Common myeloid progenitor, CD34-positive (primary cell): ENCODE data around the gene HELT.
A peak's percentile ranks its signal among the peaks of the same experiment; 100 is the strongest.

ENCODE experiments used
- CTCF ChIA-PET: fragments of 350-600 bp; sonication (Branson Sonifier 250); formaldehyde crosslinking; loops from one replicate; lab custom pipeline; 2021; ENCODE audit warnings: antibody characterized with exemption; lab: Charles Lee
- POLR2A ChIA-PET: fragments of 350-600 bp; sonication (Branson Sonifier 250); formaldehyde crosslinking; loops from one replicate; lab custom pipeline; 2021; ENCODE audit warnings: antibody characterized with exemption; lab: Charles Lee
- DNase-seq, 3 donors: peaks; one replicate each; pipeline versions ENCODE4 v3.0.0 to v3.0.0-alpha.2; 2013
- H3K27ac ChIP-seq, 2 experiments: 1 replicate in 1 of 2; 2 replicates in 1 of 2; pipeline ENCODE4 v1.7.0; 2013; ENCODE audit warnings: inconsistent platforms in 2 of 2, low read length in 2 of 2, mild to moderate bottlenecking in 2 of 2, low read depth in 1 of 2, moderate library complexity in 1 of 2; ENCODE audit not compliant: severe bottlenecking in 2 of 2, insufficient read depth in 1 of 2, poor library complexity in 1 of 2
- H3K27me3 ChIP-seq, 5 experiments: replicated peaks in 2 of 5; 1 replicate in 3 of 5; 2 replicates in 2 of 5; pipeline versions ENCODE4 v1.6.1 to v1.7.0; 2013; ENCODE audit warnings: low read length in 4 of 5, mild to moderate bottlenecking in 2 of 5, moderate library complexity in 2 of 5, inconsistent platforms in 1 of 5; ENCODE audit not compliant: insufficient read depth in 5 of 5, control insufficient read depth in 4 of 5
- H3K36me3 ChIP-seq, 4 experiments: 1 replicate in 2 of 4; 2 replicates in 2 of 4; pipeline versions ENCODE4 v1.6.1 to v1.7.0; 2013; ENCODE audit warnings: low read length in 3 of 4, control low read depth in 1 of 4, mild to moderate bottlenecking in 1 of 4; ENCODE audit not compliant: control insufficient read depth in 4 of 4, insufficient read depth in 4 of 4
- H3K4me1 ChIP-seq, 4 experiments: 1 replicate in 3 of 4; 2 replicates in 1 of 4; pipeline versions ENCODE4 v1.6.1 to v1.7.1; 2013; ENCODE audit warnings: low read length in 3 of 4, mild to moderate bottlenecking in 3 of 4, control low read depth in 1 of 4, inconsistent platforms in 1 of 4, moderate library complexity in 1 of 4; ENCODE audit not compliant: control insufficient read depth in 4 of 4, insufficient read depth in 4 of 4; ENCODE audit errors: control extremely low read depth in 1 of 4
- H3K4me3 ChIP-seq, 7 experiments: 1 replicate in 4 of 7; 2 replicates in 3 of 7; pipeline versions ENCODE4 v1.5.1 to v1.7.0; 2013; ENCODE audit warnings: mild to moderate bottlenecking in 7 of 7, low read length in 6 of 7, moderate library complexity in 6 of 7, inconsistent platforms in 2 of 7, low read depth in 2 of 7, control low read depth in 1 of 7; ENCODE audit not compliant: insufficient read depth in 4 of 7, control insufficient read depth in 1 of 7; ENCODE audit errors: extremely low read depth in 1 of 7
- H3K9me3 ChIP-seq, 5 experiments: 1 replicate in 4 of 5; 2 replicates in 1 of 5; pipeline versions ENCODE4 v1.6.1 to v1.7.1; 2013; ENCODE audit warnings: low read length in 4 of 5, mild to moderate bottlenecking in 2 of 5, inconsistent platforms in 1 of 5, low read depth in 1 of 5, moderate library complexity in 1 of 5; ENCODE audit not compliant: control insufficient read depth in 4 of 5, insufficient read depth in 2 of 5; ENCODE audit errors: control extremely low read depth in 1 of 5
- WGBS: methylation state at CpG from one replicate; pipeline ENCODE4 v1.1.5; 2013; ENCODE audit not compliant: insufficient coverage; 5-methylcytosine and 5-hydroxymethylcytosine counted together

The HELT gene

DNA sequence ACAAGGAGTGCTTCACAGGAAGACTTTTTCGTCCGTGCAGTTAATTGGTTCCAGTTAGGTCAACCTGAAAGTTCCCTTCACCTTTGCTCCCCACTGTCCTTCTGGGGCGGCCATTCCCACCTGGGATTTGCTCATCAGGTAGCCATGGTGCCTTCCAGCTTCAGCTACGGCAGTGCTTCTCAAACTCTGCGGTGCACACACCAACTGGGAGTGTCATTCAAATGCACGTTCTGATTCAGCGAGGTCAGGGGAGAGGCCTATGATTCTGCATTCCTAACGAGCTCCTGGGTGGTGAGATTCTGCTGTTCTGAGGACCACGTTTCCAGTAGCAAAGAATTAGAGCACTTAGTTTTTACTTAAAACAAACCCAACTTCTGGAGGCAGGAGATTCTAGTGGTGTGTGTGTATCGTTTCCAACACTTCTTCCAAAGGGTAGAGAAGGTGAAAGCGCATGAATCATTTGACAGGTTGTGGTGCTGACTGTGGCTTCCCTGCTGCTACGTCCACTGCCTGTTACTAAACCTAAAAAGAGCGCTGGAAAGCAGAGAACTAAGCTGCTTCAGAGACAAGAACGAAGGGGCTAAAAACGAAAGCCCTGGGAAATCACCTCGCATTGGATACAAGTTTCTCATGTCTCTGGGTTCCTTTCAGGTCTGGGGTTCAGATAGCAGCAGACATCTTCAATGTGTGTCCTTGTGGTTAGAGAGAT, 4.7 kb upstream of the HELT start:
- peak in 2 of 3 donors; percentile 61 to 72 for DNase-seq
- Histone ChIP-seq H3K4me3 (peak overlapping the region in 3 of 7 experiments; percentile 33 to 66 (median 43)), H3K9me3 (no peaks in the 10 kb centered on the region), H3K36me3 (no peaks in the 10 kb centered on the region), H3K27me3 (peaks cover 0 to 89% (median 49%) of the 10 kb centered on the region in 5 experiments), H3K4me1 (peaks cover 0 to 25% (median 12%) of the 10 kb centered on the region in 4 experiments), H3K27ac (no peak overlapping the region)
- CTCF ChIA-PET = interaction anchor here (0.8 to 0.9 kb wide), 3 partner anchors 8 to 84 kb away, joined by 3 read pairs; no protein-coding TSS in a partner anchor
- 53% methylated on average over 14 of the region's 16 CpGs for WGBS
- POLR2A ChIA-PET = no interaction called here

DNA sequence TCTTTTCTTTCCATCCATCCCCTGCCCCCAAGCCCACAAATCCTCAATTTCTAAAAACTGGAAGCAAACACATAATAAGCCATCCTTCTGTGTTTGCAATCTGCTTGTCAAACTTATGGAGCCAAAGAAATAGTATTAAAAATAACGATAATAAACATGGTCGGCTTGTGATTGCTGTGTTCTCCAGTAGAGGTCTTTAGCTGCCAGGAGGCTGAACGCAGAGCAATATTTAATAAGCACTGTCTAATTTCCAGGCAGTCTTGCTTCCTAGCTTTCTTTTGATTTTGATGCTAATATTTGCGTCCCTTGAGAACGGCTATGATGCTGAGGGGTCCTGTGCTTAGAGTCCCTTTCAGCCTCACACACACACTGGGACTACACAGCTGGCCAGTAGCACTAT, 3.2 kb upstream of the HELT start:
- POLR2A ChIA-PET = no interaction called here
- H3K27me3 ChIP-seq = peaks cover 0 to 92% (median 57%) of the 10 kb centered on the region in 5 experiments
- no peaks in the 10 kb centered on the region for H3K9me3 ChIP-seq
- CTCF ChIA-PET = interaction anchor here (0.8 to 1.2 kb wide), 5 partner anchors 9 to 128 kb away, joined by 3 to 5 read pairs (median 3); partner anchors contain the start of gene SLC25A4
- no peak overlapping the region for H3K4me3 ChIP-seq
- H3K4me1 ChIP-seq = peaks cover 0 to 37% (median 18%) of the 10 kb centered on the region in 4 experiments
- DNase-seq = peak in 1 of 3 donors; percentile 26
- no peak overlapping the region for H3K27ac ChIP-seq
- WGBS = 75% methylated on average over 5 of the region's 5 CpGs
- no peaks in the 10 kb centered on the region for H3K36me3 ChIP-seq

DNA sequence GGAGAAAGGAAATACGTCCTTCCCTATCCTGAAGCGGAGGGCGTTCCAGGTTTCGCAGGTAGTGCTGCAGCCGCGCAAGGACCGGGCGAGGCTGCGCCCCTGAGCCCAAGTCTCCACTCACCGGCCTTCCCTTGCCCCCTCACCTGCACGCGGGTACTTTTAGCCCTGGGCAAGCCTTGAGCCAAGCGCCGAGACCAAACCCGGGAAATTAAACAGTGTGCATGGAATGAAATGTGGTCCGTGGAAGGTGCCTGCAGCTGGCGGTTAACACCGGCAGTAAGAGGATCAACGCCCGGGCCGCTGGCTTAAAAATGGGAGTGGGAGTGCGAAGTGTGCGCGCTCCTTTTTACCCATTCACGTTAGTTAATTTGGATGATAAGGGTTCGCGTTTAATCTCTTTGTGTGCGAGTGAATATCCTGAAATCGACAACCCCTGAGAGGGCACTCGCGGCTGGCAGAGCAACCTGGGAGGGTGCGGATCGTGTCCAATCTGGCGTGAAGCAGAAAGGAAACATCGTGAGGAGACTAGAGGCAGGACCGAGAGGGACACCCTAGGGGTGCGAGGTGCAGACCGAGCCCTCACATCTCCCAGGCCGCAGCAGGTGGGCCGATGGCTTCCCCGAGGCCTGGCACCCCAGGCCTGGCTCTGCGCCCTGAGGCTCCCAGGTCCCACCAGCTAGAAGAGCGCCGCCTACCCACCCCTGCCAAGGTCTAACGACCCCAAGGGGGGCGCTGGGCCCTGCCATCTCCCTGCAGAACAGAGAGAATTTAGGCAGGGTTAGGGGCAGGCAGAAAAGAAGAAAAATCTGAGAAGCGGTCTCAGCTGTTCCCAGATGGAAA, 2.0 kb upstream of the HELT start:
- CTCF ChIA-PET = interaction anchor here (0.8 to 1.2 kb wide), 3 partner anchors 8 to 18 kb away, joined by 3 read pairs; no protein-coding TSS in a partner anchor

GRCh38 chr4:185016946-185017758, 1.1 kb upstream of the HELT start:
- H3K4me3 ChIP-seq = no peak overlapping the region
- no peaks in the 10 kb centered on the region for H3K36me3 ChIP-seq
- H3K27ac ChIP-seq = no peak overlapping the region
- H3K27me3 ChIP-seq = peaks cover 4 to 100% (median 69%) of the 10 kb centered on the region in 5 experiments
- H3K9me3 ChIP-seq = no peaks in the 10 kb centered on the region
- CTCF ChIA-PET = interaction anchor here (0.8 to 1.2 kb wide), 2 partner anchors 9 to 19 kb away, joined by 3 read pairs; no protein-coding TSS in a partner anchor
- POLR2A ChIA-PET = interaction anchor here (0.6 kb wide), 1 partner anchor 13 kb away, joined by 3 read pairs; no protein-coding TSS in a partner anchor
- WGBS = 4% methylated on average over 21 of the region's 34 CpGs
- DNase-seq = peak in 2 of 3 donors; percentile 46 to 48
- H3K4me1 ChIP-seq = peaks cover 0 to 56% (median 26%) of the 10 kb centered on the region in 4 experiments

More for the DNA sequence above, 2.0 kb upstream of the HELT start:
- POLR2A ChIA-PET = no interaction called here
- no peak for DNase-seq
- H3K4me3 ChIP-seq = peak overlapping the region in 1 of 7 experiments; percentile 4
- H3K4me1 ChIP-seq = peaks cover 0 to 49% (median 24%) of the 10 kb centered on the region in 4 experiments
- no peaks in the 10 kb centered on the region for H3K36me3 ChIP-seq
- peaks cover 0 to 100% (median 67%) of the 10 kb centered on the region in 5 experiments for H3K27me3 ChIP-seq
- WGBS = 4% methylated on average over 44 of the region's 47 CpGs
- H3K27ac ChIP-seq = no peak overlapping the region
- H3K9me3 ChIP-seq = no peaks in the 10 kb centered on the region

DNA sequence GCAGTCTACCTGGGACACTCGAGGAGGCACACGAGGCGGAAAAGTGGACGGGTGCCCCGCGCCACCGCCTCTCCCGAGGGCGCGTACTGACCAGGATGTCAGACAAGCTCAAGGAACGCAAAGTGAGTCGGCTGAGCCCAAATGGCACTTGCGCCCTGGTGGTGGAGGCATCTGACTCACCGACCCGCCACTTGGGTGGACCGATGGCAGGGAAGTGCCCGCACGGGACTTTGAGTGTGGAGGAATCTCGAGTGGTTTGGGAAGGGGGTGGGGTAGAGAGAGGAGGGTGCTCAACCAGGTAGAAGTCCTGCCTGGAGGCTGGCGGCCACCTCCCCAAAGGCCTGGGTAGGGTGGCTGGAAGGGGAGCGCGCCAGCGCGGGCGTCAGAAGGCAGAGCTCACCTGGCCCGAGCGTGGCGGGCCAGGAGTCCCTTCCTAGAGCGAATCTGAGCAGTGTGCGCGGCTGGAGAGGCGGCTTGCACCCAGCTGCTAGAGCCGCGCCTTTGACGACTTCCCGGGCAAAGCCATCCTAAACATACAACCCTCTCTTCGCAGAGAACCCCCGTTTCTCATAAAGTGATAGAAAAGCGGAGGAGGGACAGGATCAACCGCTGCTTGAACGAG, 655 bp downstream of the HELT start:
- peaks cover 10 to 100% (median 68%) of the 10 kb centered on the region in 5 experiments for H3K27me3 ChIP-seq
- no peaks in the 10 kb centered on the region for H3K9me3 ChIP-seq
- POLR2A ChIA-PET = no interaction called here
- CTCF ChIA-PET = no interaction called here
- peaks cover 0 to 50% (median 26%) of the 10 kb centered on the region in 4 experiments for H3K4me1 ChIP-seq
- WGBS = 4% methylated on average over 22 of the region's 41 CpGs
- H3K4me3 ChIP-seq = no peak overlapping the region
- DNase-seq = peak in 1 of 3 donors; percentile 19
- H3K36me3 ChIP-seq = no peaks in the 10 kb centered on the region
- H3K27ac ChIP-seq = no peak overlapping the region
